Stimulated activated CD4-positive, alpha-beta T cell treated with anti-CD3 and anti-CD28 coated beads, Interleukin-1b, Interleukin-23, amount 100 ng/mL, for 1 hour (primary cell): ENCODE measurements around the gene PHC1.

Experiments
- DNase-seq, 2 donors: peaks; one replicate each; pipeline ENCODE4 v3.0.0-alpha.2; 2020; ENCODE audit warnings: low read depth in 2 of 2

PHC1 gene

DNA sequence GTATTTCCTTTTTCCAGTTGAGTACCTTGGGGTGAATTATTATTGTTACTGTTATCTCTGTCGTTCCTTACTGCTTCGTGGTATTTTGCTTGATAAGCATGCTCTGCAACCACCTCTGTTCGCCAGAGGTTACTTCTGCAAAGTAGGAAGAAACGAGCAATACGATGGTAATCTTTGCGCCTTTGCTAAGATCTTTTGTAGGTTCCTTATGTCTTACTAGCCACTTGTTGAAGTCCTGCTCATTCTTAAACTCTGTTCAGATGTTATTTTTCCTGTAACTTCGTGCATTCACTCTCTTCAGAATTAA is 35.9 kb downstream of the PHC1 start:
- DNase-seq = no peak

DNA sequence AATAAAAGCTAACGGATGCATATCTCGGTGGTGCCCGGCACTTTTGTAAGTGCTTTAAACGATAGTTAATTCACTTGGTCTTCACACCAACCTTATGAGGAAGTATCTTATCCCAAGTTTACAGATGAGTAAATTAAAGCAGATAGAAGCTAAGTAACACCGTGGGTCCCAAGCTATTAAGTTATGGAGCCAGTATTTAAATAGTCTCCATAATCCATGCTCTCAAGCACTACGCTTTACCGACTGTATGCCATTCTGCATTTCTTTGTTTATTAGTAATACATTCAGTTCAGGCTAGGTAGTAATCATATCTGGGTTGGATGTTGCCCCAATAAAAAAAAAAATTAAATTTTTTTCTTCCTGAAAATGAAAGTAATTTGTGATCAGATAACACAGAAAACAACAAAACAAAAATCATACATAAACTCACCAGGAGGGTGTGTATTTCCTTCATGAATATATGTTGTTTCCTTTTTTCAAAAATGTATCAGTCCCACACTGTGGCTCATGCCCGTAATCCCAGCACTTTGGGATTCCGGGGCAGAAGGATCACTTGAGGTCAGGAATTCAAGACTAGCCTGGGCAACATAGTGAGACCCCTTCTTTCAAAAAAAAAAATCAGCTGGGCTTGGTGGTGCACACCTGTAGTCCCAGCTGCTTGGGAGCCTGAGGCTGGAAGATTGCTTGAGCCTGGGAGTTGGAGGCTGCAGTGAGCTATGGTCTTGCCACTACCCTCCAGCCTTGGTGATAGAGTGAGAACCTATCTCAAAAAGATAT is 36.6 kb downstream of the PHC1 start:
- no peak for DNase-seq

DNA sequence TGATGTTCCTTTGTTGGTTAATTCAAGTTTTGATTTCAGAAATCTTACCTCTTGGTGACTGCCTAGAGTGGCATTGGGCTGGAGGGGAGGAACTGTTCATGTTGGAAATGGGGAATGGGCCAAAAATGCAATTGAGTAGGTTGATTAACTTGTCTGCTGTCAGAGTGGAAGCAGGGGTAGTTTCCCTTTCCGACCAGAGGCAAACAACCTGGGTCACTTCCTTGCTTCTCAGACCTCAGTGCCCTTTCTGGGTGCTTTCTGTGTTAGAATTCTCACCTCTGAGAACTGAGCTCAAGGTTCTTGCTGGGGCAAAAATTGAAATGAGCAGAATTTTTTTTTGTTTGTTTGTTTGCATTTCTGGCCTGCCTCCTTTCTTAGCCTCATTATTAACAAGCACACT is 37.4 kb downstream of the PHC1 start:
- DNase-seq = no peak

DNA sequence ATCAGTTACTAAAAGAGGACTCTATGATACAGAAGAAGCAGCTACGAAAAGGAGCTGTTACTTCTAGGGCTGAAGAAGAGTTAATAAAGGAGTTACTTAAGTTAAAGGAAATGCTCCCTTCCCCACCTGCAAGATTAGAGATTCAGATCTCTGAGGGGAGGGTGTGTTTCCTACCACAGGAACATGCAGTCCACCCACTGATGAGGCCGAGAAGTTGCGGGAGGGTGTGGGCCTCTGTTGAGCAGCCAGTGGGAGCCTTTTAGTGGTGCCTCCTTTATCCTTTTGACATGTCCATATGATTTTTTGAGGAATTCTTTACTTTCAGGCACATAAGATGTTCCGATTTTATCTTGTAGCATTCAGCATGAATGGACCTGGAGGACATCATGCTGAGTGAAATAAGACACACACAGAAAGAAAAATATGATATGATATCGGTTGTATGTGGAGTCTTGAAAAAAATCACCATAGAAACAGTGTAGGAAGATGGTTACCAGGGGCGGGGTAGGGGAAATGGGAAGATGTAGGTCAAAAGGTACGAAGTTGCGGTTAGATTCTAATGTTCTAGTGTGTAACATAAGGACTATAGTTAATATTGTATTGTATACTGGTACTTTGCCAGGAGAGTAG is 39.6 kb downstream of the PHC1 start:
- no peak for DNase-seq

DNA sequence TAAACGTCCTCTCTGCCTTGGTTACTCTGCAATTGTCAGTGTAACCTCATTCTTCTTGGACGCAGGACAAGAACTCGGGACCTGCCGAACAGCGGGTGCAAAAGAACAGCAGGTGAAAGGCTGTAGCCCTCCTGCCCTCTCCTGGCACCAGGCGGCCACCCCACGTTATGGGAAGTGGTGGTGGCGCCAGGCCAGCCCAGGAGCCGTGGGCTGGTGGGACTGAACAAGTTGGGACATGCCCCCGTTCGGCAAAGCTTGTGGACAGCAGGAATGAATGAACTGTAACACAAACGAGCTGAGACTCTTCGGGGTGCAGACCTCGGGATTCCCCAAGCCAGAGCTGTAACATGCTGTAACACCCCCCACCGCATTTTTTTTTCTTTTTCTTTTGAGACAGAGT is 41.8 kb downstream of the PHC1 start:
- no peak for DNase-seq

DNA sequence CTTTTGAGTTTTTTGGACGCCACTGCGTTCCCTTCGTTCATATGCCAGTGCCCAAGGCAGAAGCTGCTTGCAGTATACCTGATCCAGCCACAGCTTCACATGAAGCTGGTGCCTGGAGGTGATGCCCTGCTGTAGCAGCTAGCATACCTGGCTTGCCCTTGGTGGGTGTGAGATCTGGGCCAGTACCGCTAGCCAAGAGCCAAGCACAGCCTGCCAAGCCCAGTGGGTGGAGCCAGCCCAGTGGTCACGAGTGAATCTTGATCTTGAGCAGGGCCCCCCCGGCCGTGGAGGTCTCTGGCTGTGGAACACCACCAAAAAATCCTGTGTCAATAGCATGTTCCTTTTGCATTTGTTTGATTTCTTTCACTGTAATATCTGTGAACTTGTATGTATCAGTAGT is 42.5 kb downstream of the PHC1 start:
- no peak for DNase-seq

DNA sequence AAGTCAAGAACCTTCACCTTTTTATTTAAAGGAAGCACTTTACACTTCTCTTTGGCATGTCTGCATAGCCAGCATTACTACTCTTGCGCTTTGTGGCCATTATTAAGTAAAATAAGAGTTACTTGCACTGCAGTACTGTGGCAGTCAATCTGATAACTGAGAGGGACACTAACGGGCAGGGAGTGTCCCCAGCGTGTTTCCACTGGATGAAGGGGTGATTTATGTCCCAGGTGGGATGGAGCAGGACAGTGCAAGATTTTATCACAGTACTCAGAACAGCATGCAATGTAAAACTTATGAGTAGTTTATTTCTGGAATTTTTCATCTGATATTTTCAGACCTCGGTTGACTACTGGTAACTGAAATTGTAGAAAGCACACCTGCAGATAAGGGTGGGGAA is 43.3 kb downstream of the PHC1 start:
- DNase-seq = no peak

DNA sequence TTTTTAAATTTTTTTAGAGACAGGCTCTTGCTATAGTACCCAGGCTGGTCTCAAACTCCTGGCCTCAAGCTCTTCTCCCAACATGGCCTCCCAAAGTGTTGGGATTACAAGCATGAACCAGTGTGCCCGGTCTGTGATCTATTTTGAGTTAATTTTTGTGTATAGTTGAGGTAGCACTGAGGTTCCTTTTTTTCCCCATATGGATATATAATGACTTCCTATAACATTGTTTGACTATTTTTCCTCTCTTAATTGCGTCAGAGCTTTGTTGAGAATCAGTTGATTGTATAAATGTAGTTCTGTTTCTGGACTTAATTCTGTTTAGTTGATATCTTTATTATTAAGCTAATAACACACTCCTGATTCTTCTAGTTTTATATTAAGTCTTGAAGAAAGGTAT is 43.8 kb downstream of the PHC1 start:
- no peak for DNase-seq

DNA sequence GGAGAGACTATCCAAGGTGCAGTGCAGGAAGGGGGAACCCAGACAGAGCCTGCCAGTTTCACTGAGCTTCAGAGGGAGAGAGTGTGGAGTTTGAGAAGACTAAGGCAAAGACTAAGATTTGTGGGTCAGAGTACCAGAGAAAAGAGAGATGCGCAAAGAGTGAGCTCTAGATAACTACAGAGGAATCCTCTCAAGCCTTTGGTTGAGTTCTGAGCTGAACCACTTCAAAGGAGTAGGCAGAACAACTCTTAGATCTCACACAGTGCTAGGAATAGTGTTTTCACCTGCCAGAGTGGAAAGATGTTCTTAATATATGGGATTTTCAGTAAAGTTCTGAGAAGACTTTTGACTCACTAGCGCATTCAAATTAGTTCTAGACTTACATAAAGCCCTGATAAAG is 45.9 kb downstream of the PHC1 start:
- DNase-seq = no peak

DNA sequence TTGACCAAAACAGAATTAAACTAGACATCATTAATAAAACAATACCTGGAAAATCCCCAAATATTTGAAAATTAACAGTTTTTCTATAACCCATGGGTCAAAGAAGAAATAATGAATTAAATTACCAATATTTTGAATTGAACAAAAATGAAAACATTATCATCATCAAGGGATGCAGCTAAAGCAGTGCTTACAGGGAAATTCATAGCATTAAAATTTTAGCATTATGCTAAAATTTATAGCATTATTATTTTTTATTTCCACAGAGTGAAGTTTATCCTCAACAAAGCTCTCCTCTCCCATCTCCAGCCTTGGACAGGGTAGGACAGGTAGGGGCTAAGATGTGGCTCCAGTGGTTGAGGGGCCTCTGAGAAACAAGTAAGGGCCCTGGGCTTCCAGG is 54.5 kb downstream of the PHC1 start:
- no peak for DNase-seq

DNA sequence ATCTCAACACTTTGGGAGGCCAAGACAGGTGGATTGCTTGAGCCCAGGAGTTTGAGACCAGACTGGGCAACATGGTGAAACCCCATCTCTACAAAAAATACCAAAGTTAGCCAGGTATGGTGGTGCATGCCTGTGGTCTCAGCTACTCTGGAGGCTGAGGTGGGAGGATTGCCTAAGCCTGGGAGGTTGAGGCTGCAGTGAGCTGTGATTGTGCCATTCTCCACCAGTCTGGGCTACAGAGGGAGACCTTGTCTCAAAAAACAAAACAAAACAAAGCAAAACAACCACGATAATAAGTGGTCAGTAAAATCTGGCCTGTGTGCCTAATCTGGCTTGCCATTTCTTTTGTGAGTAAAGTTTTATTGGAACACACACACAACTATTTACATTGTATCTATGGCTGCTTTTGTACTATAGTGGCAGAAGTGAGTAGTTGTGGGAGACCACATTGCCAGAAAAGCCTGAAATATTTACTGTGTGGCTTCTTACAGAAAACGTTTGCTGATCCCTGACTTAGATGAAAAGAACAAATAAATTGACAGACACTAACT is 55.6 kb downstream of the PHC1 start:
- no peak for DNase-seq

DNA sequence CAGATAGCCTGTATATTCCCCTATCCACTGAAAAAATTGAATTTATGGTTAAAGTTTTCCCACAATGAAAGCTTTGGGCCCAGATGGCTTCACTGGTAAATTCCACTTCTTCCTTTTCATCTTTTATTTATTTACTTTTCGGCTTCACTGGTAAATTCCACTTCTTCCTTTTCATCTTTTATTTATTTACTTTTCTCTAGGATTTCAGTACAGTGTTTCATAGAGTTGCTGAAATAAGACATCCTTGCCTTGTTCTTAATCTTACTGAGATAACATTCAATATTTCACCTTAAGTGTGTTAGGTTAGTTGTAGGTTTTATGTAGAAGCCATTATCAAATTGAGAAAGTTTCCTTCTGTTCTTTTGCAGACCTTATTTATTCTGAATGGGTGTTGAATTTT is 56.1 kb downstream of the PHC1 start:
- no peak for DNase-seq

DNA sequence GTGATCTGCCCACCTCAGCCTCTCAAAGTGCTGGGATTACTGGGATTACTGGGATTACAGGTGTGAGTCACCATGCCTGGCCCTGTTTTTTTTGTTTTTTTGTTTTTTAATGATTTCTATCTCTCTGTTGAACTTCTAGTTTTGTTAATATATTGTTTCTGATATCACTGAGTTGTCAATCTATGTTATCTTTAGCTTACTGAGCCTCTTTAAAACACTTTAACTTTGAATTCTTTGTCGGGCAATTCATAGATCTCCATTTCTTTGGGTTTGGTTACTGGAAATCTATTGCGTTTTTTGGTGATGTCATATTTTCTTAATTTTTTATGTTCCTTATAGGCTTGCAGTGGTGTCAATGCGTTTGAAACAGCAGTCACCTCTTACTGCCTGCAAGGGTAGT is 65.8 kb downstream of the PHC1 start:
- no peak for DNase-seq

DNA sequence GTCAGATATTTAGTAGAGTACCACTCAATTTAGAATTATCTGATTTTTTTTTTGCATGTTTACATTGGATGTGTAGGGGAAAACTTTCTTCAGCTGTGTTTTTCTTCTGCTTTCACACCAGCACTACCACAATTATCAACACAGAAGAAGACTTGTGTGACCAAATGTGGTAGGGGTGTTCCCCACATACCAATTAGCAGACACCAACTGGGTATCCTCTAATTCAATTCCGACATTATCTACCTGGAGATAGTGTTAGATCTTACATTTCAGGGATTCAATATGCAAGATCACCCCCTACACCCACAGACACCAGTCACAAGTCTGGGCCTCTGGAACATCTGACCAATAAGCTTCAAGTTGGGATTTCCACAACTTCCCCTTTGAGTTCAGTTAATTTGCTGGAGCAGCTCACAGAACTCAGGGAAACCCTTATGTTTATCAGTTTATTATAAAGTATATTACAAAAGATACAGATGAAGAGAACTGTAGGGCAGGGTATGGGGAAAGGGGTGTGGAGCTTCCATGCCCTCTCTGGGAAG is 71.0 kb downstream of the PHC1 start:
- no peak for DNase-seq

DNA sequence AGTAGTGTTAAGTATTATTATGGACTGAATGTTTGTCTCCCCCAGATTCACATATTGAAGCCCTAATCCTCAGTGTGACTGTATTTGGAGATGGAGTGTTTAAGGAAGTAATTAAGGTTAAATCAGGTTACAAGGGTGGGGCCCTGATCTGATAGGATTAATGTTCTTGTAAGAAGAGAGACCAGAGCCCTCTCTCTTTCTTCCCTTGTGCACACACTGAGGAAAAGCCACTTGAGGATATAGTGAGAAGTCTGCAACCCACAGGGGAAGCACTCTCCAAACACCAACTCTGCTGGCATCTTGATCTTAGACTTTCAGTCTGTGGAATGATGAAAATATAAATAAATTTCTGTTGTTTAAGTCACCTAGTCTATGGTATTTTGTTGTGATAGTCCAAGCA is 72.9 kb downstream of the PHC1 start:
- DNase-seq = no peak

DNA sequence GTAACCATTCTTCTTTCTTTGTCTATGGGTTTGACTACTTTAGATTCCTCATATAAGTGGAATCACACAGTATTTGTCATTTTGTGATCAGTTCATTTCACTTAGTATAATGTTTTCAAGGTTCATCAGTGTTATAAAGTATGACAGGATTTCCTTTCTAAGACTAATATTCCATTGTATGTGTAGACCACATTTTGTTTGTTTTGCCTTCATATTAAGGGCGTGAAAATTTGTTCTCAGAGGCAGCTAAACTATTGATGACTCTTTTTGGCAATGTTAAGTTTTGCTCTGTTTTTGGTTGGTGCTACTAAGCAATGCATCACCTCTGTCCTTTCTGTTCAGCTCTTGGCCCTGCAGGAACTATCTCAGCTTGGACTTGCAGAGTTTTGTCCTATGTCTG is 73.4 kb downstream of the PHC1 start:
- DNase-seq = no peak

DNA sequence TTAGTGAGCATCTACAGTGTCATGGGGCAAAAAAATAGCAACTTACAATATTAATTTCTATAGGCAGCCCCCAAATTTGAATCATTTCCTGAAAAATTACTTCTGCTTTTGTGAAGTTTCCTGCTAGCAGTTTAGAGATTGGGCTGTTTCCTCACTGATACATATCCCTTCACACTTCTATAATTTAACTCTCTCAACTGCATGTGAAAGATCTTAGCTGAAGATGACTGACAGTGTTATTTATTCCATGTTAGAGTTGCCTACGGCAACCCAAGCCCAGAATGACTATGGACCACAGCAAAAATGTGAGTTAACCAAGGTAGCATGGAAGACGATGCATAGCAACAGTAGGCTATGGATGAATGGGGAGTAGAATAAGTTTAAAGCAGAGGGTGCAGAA is 75.1 kb downstream of the PHC1 start, which contains the start of gene KLRG1:
KLRG1 (plus strand) TSS at position 134 of the 400 bp plus-strand sequence; CDS start at position 224, 90 bp downstream.
- DNase-seq = no peak
